Measurements from ENCODE around the gene CARD10.

Gene CARD10

GRCh38 chr22:37486224-37486845 is 32.9 kb downstream of the CARD10 start, which contains the start of gene MFNG:
Gene MFNG, minus strand, starts transcription at chr22:37486384. Its CDS starts 207 bp downstream, at chr22:37486177.
- H3K4me3 ChIP-seq (ENCODE audit: control insufficient read depth, low read depth, low read length): no peak within 1 kb of the TSS
- DNase-seq (ENCODE audit: low read depth): no peak
- TF ChIP-seq CTCF (IDR thresholded peaks at IDR 0.05; ENCODE audit: control insufficient read depth, insufficient read depth, low read depth, low read length, missing control alignments): peak; percentile 18

GRCh38 chr22:37485395-37486223 is 33.6 kb downstream of the CARD10 start:
- DNase-seq (ENCODE audit: low read depth): no peak
- H3K4me3 ChIP-seq (ENCODE audit: control insufficient read depth, low read depth, low read length): no peak overlapping the region

GRCh38 chr22:37484480-37485394 is 34.5 kb downstream of the CARD10 start:
- no peak for DNase-seq (ENCODE audit: low read depth)
- H3K4me3 ChIP-seq (ENCODE audit: control insufficient read depth, low read depth, low read length): no peak overlapping the region
- TF ChIP-seq CTCF (IDR thresholded peaks at IDR 0.05; ENCODE audit: control insufficient read depth, insufficient read depth, low read depth, low read length, missing control alignments): no peak

More at GRCh38 chr22:37485395-37486223, 33.6 kb downstream of the CARD10 start:
- TF ChIP-seq CTCF (IDR thresholded peaks at IDR 0.05; ENCODE audit: control insufficient read depth, insufficient read depth, low read depth, low read length, missing control alignments): no peak

GRCh38 chr22:37483050-37483449 is 36.2 kb downstream of the CARD10 start:
- H3K4me3 ChIP-seq (ENCODE audit: control insufficient read depth, low read depth, low read length): no peak overlapping the region
- no peak for TF ChIP-seq CTCF (IDR thresholded peaks at IDR 0.05; ENCODE audit: control insufficient read depth, insufficient read depth, low read depth, low read length, missing control alignments)
- no peak for DNase-seq (ENCODE audit: low read depth)

- no peak overlapping the region for H3K4me3 ChIP-seq (ENCODE audit: control insufficient read depth, low read depth, low read length)
- TF ChIP-seq CTCF (IDR thresholded peaks at IDR 0.05; ENCODE audit: control insufficient read depth, insufficient read depth, low read depth, low read length, missing control alignments): no peak
- no peak for DNase-seq (ENCODE audit: low read depth)
Observed at GRCh38 chr22:37482244-37482643, 37.0 kb downstream of the CARD10 start.

GRCh38 chr22:37481347-37481907 is 37.8 kb downstream of the CARD10 start:
- DNase-seq (ENCODE audit: low read depth): no peak
- no peak for TF ChIP-seq CTCF (IDR thresholded peaks at IDR 0.05; ENCODE audit: control insufficient read depth, insufficient read depth, low read depth, low read length, missing control alignments)
- H3K4me3 ChIP-seq (ENCODE audit: control insufficient read depth, low read depth, low read length): no peak overlapping the region
